ENCODE data around the gene COX8A. TPM values are rescaled to one million over a fixed set of nuclear protein-coding genes. Genes with fewer than 3 reads are reported as not detected.

COX8A gene
- total and polyA plus RNA-seq, 2 of the 8 experiments (the other 6 are each of a cell fraction or from before 2014, with no cell fraction given), result 365 to 1,720 TPM

DNA sequence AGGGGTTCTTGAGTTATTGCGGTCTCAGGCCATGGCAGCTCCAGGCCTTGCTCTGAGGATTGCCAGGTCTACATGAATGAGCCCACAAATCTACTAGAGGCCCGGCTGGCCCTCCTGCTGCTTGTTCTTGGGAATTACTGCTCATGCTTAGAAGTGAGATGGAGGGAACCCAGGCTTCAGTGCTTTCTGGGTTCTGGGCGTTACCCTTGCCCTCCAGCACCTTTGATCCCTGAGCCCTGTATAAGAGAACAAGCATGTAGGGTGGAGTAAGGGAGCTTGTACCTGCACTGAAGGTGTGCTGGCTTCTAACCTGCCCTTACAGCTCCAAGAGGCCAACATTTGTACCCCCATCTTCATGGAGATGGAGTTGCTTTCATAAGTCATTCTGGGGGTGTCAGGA lies 31.6 kb upstream of the COX8A start (continued):
- TF ChIP-seq GTF2F1 (IDR thresholded peaks at IDR 0.05; ENCODE audit: borderline replicate concordance, low read depth, low read length) (no peak), JUN (IDR thresholded peaks at IDR 0.05; ENCODE audit: low read depth, low read length) (no peak), ZNF274 (IDR thresholded peaks at IDR 0.05; ENCODE audit: borderline replicate concordance, extremely low read depth, low read length) (no peak)
